ENCODE data around the gene IKZF5. TPM values are rescaled to one million over a fixed set of nuclear protein-coding genes. Genes with fewer than 3 reads are reported as not detected.

Gene IKZF5
- polyA plus RNA-seq, 4 donors: 5.1 to 17.3 (median 12.0) TPM

DNA sequence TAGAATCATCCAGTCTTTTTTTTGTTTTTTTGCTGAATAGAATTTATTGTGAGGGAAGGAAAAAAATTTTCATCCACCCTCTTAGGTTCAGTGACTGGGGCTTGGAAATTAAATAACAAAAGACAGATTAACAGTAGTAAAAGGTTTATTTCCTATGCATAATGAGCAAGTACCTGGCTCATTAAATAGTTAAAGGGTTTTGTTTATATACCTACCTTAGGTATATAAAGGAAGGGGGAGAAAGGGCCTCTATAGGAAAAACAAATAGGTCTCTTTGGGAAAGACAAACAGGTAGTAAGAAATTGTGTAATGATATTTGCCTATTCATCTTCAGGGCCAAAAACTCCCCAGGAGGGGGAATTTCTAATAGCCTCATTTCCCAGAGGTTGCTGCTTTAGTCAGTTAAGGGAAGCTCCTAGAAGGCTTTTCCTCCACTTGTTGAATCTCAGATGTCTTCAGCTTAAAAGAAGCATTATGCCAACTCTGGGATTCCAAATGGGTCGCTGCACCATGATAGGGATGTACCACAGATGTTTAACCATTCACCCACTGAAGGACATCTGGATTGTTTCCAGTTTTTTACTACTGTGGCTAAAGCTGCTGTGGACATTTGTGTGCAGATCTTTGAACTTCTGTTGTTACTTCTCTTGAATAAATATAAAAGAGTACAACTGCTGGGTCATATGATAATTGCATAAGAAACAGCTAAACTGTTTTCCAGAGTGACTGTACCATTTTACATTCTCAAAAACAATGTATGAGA is 11.5 kb upstream of the IKZF5 start:
- no peak for FAIRE-seq
- WGBS, 3 donors: 74 to 92% (median 86%) methylated on average over 1 of the region's 1 CpG

DNA sequence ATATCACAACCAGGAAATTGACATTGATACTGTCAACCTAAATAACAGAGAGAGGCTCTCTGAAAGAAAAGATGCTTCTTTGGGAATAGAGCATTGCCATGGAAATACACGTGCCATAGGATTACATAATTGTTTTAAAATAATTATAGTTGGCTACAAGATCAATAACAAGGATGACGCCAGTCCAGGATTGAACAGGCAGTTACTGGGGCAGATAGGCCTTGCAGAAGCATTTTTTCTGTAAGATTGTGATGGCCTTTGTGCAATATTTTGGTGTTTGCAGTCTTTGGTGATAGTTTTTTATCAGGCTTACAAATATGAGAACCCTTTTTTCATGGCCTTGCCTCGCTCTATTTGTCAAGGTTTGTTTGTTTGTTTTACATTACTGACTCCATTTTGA is 10.7 kb upstream of the IKZF5 start:
- Histone ChIP-seq H3K9me3 (ENCODE audit: control insufficient read depth in 2 of 2, insufficient read depth in 1 of 2, low read depth in 1 of 2, low read length in 1 of 2) (no peaks in the 10 kb centered on the region), H3K27ac (ENCODE audit: low read depth in 1 of 3, low read length in 2 of 3) (no peak overlapping the region), H3K36me3 (ENCODE audit: control insufficient read depth in 3 of 3, insufficient read depth in 2 of 3, low read depth in 1 of 3, low read length in 3 of 3) (no peaks in the 10 kb centered on the region), H3K27me3 (ENCODE audit: control insufficient read depth in 3 of 3, insufficient read depth in 3 of 3, low read length in 3 of 3) (no peaks in the 10 kb centered on the region), H3K4me1 (ENCODE audit: control insufficient read depth in 3 of 3, insufficient read depth in 2 of 3, low read depth in 1 of 3, low read length in 2 of 3) (no peaks in the 10 kb centered on the region), H3K4me3 (ENCODE audit: low read depth in 1 of 3, low read length in 3 of 3) (no peak overlapping the region)
- 75 to 97% (median 78%) methylated on average over 3 of the region's 3 CpGs for WGBS, 3 donors
- no peak for FAIRE-seq
- DNase-seq: no peak

More for the DNA sequence above, 11.5 kb upstream of the IKZF5 start:
- Histone ChIP-seq H3K27me3 (ENCODE audit: control insufficient read depth in 3 of 3, insufficient read depth in 3 of 3, low read length in 3 of 3) (no peaks in the 10 kb centered on the region), H3K9me3 (ENCODE audit: control insufficient read depth in 2 of 2, insufficient read depth in 1 of 2, low read depth in 1 of 2, low read length in 1 of 2) (no peaks in the 10 kb centered on the region), H3K27ac (ENCODE audit: low read depth in 1 of 3, low read length in 2 of 3) (no peak overlapping the region), H3K4me3 (ENCODE audit: low read depth in 1 of 3, low read length in 3 of 3) (no peak overlapping the region), H3K36me3 (ENCODE audit: control insufficient read depth in 3 of 3, insufficient read depth in 2 of 3, low read depth in 1 of 3, low read length in 3 of 3) (no peaks in the 10 kb centered on the region), H3K4me1 (ENCODE audit: control insufficient read depth in 3 of 3, insufficient read depth in 2 of 3, low read depth in 1 of 3, low read length in 2 of 3) (no peaks in the 10 kb centered on the region)
- DNase-seq: no peak

GRCh38 chr10:123018531-123018930 is 9.9 kb upstream of the IKZF5 start:
- 89 to 93% (median 91%) methylated on average over 7 of the region's 7 CpGs for WGBS, 3 donors
- FAIRE-seq (no peak), DNase-seq (no peak)
- Histone ChIP-seq H3K9me3 (ENCODE audit: control insufficient read depth in 2 of 2, insufficient read depth in 1 of 2, low read depth in 1 of 2, low read length in 1 of 2) (no peaks in the 10 kb centered on the region), H3K27ac (ENCODE audit: low read depth in 1 of 3, low read length in 2 of 3) (no peak overlapping the region), H3K4me1 (ENCODE audit: control insufficient read depth in 3 of 3, insufficient read depth in 2 of 3, low read depth in 1 of 3, low read length in 2 of 3) (no peaks in the 10 kb centered on the region), H3K36me3 (ENCODE audit: control insufficient read depth in 3 of 3, insufficient read depth in 2 of 3, low read depth in 1 of 3, low read length in 3 of 3) (no peaks in the 10 kb centered on the region), H3K27me3 (ENCODE audit: control insufficient read depth in 3 of 3, insufficient read depth in 3 of 3, low read length in 3 of 3) (no peaks in the 10 kb centered on the region), H3K4me3 (ENCODE audit: low read depth in 1 of 3, low read length in 3 of 3) (no peak overlapping the region)

GRCh38 chr10:123017421-123018165 is 9.0 kb upstream of the IKZF5 start:
- Histone ChIP-seq H3K36me3 (ENCODE audit: control insufficient read depth in 3 of 3, insufficient read depth in 2 of 3, low read depth in 1 of 3, low read length in 3 of 3) (peaks cover 0 to 1% (median 0%) of the 10 kb centered on the region in 3 donors), H3K4me1 (ENCODE audit: control insufficient read depth in 3 of 3, insufficient read depth in 2 of 3, low read depth in 1 of 3, low read length in 2 of 3) (no peaks in the 10 kb centered on the region), H3K27ac (ENCODE audit: low read depth in 1 of 3, low read length in 2 of 3) (no peak overlapping the region), H3K4me3 (ENCODE audit: low read depth in 1 of 3, low read length in 3 of 3) (no peak overlapping the region), H3K9me3 (ENCODE audit: control insufficient read depth in 2 of 2, insufficient read depth in 1 of 2, low read depth in 1 of 2, low read length in 1 of 2) (no peaks in the 10 kb centered on the region), H3K27me3 (ENCODE audit: control insufficient read depth in 3 of 3, insufficient read depth in 3 of 3, low read length in 3 of 3) (no peaks in the 10 kb centered on the region)
- peak in 1 of 2 donors; percentile 3 for DNase-seq
- no peak for FAIRE-seq
- 51 to 66% (median 60%) methylated on average over 9 of the region's 9 CpGs for WGBS, 3 donors

GRCh38 chr10:123016228-123016627 is 7.6 kb upstream of the IKZF5 start:
- no peaks in the 10 kb centered on the region for H3K4me1 ChIP-seq (ENCODE audit: control insufficient read depth in 3 of 3, insufficient read depth in 2 of 3, low read depth in 1 of 3, low read length in 2 of 3)
- 94 to 98% (median 97%) methylated on average over 4 of the region's 4 CpGs for WGBS, 3 donors
- peaks cover 0 to 3% (median 0%) of the 10 kb centered on the region in 3 donors for H3K36me3 ChIP-seq (ENCODE audit: control insufficient read depth in 3 of 3, insufficient read depth in 2 of 3, low read depth in 1 of 3, low read length in 3 of 3)
- H3K9me3 ChIP-seq (ENCODE audit: control insufficient read depth in 2 of 2, insufficient read depth in 1 of 2, low read depth in 1 of 2, low read length in 1 of 2): no peaks in the 10 kb centered on the region
- H3K27me3 ChIP-seq (ENCODE audit: control insufficient read depth in 3 of 3, insufficient read depth in 3 of 3, low read length in 3 of 3): no peaks in the 10 kb centered on the region
- no peak overlapping the region for H3K27ac ChIP-seq (ENCODE audit: low read depth in 1 of 3, low read length in 2 of 3)
- FAIRE-seq (no peak), DNase-seq (no peak)
- H3K4me3 ChIP-seq (ENCODE audit: low read depth in 1 of 3, low read length in 3 of 3): no peak overlapping the region

- peaks cover 0 to 5% (median 2%) of the 10 kb centered on the region in 3 donors for H3K4me1 ChIP-seq (ENCODE audit: control insufficient read depth in 3 of 3, insufficient read depth in 2 of 3, low read depth in 1 of 3, low read length in 2 of 3)
- no peaks in the 10 kb centered on the region for H3K27me3 ChIP-seq (ENCODE audit: control insufficient read depth in 3 of 3, insufficient read depth in 3 of 3, low read length in 3 of 3)
- no peaks in the 10 kb centered on the region for H3K9me3 ChIP-seq (ENCODE audit: control insufficient read depth in 2 of 2, insufficient read depth in 1 of 2, low read depth in 1 of 2, low read length in 1 of 2)
- no peak overlapping the region for H3K4me3 ChIP-seq (ENCODE audit: low read depth in 1 of 3, low read length in 3 of 3)
- 92 to 98% (median 96%) methylated on average over 2 of the region's 2 CpGs for WGBS, 3 donors
- FAIRE-seq (no peak), DNase-seq (no peak)
- peaks cover 0 to 3% (median 0%) of the 10 kb centered on the region in 3 donors for H3K36me3 ChIP-seq (ENCODE audit: control insufficient read depth in 3 of 3, insufficient read depth in 2 of 3, low read depth in 1 of 3, low read length in 3 of 3)
- H3K27ac ChIP-seq (ENCODE audit: low read depth in 1 of 3, low read length in 2 of 3): no peak overlapping the region
These were observed 6.2 kb upstream of the IKZF5 start for GRCh38 chr10:123014772-123015171.

- WGBS, 3 donors: 94 to 95% (median 95%) methylated on average over 35 to 43 of the region's 43 CpGs
- DNase-seq (peak in 1 of 2 donors; percentile 27), FAIRE-seq (no peak)
- peaks cover 0 to 3% (median 0%) of the 10 kb centered on the region in 3 donors for H3K36me3 ChIP-seq (ENCODE audit: control insufficient read depth in 3 of 3, insufficient read depth in 2 of 3, low read depth in 1 of 3, low read length in 3 of 3)
- H3K4me1 ChIP-seq (ENCODE audit: control insufficient read depth in 3 of 3, insufficient read depth in 2 of 3, low read depth in 1 of 3, low read length in 2 of 3): peaks cover 0 to 6% (median 2%) of the 10 kb centered on the region in 3 donors
- H3K27me3 ChIP-seq (ENCODE audit: control insufficient read depth in 3 of 3, insufficient read depth in 3 of 3, low read length in 3 of 3): no peaks in the 10 kb centered on the region
- H3K27ac ChIP-seq (ENCODE audit: low read depth in 1 of 3, low read length in 2 of 3): no peak overlapping the region
- H3K4me3 ChIP-seq (ENCODE audit: low read depth in 1 of 3, low read length in 3 of 3): no peak overlapping the region
- no peaks in the 10 kb centered on the region for H3K9me3 ChIP-seq (ENCODE audit: control insufficient read depth in 2 of 2, insufficient read depth in 1 of 2, low read depth in 1 of 2, low read length in 1 of 2)
These were observed 5.1 kb upstream of the IKZF5 start for GRCh38 chr10:123013456-123014419.

DNA sequence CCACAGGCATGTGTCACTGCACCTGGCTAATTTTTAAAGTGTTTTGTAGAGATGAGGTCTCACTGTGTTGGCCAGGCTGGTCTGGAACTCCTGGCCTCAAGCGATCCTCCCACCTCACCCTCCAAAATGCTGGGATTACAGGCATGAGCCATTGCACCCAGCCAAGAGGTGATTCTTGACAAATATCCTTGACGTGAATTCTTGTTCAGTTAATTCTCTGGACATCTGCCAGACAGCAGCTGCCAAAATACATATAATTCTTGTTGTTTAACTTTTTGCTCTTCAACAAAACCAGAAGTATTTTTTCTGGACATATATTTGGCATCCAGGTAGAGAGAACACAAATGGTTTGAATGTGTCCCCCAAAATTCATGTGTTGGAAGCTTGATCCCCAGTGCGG is 3.4 kb upstream of the IKZF5 start:
- peaks cover 0 to 3% (median 0%) of the 10 kb centered on the region in 3 donors for H3K36me3 ChIP-seq (ENCODE audit: control insufficient read depth in 3 of 3, insufficient read depth in 2 of 3, low read depth in 1 of 3, low read length in 3 of 3)
- DNase-seq: no peak
- no peak overlapping the region for H3K4me3 ChIP-seq (ENCODE audit: low read depth in 1 of 3, low read length in 3 of 3)
- no peaks in the 10 kb centered on the region for H3K27me3 ChIP-seq (ENCODE audit: control insufficient read depth in 3 of 3, insufficient read depth in 3 of 3, low read length in 3 of 3)
- H3K4me1 ChIP-seq (ENCODE audit: control insufficient read depth in 3 of 3, insufficient read depth in 2 of 3, low read depth in 1 of 3, low read length in 2 of 3): peaks cover 2 to 11% (median 4%) of the 10 kb centered on the region in 3 donors
- no peak for FAIRE-seq
- WGBS, 3 donors: 77 to 92% (median 88%) methylated on average over 3 of the region's 3 CpGs
- no peaks in the 10 kb centered on the region for H3K9me3 ChIP-seq (ENCODE audit: control insufficient read depth in 2 of 2, insufficient read depth in 1 of 2, low read depth in 1 of 2, low read length in 1 of 2)
- no peak overlapping the region for H3K27ac ChIP-seq (ENCODE audit: low read depth in 1 of 3, low read length in 2 of 3)

Measured in small intestine (tissue), 7 donors.